OCI-LY7 (cell line): ENCODE data around the gene CYP19A1. TPM values are rescaled to one million over a fixed set of nuclear protein-coding genes. Genes with fewer than 3 reads are reported as not detected.

Experiments used
- BruUV-seq: library from RNA; stranded (reverse); fragments of 400-500 nt; replicated peaks from 2 replicates; lab custom pipeline; 2021; lab: Mats Ljungman, UMichigan
- CTCF ChIA-PET: fragments of 300-600 bp; sonication (Branson Sonifier 250); formaldehyde crosslinking; loops from one replicate; lab custom pipeline; 2022; ENCODE audit warnings: antibody characterized with exemption; ENCODE audit not compliant: unreplicated experiment; lab: Charles Lee
- POLR2A ChIA-PET: fragments of 300-600 bp; sonication (Branson Sonifier 250); formaldehyde crosslinking; loops from one replicate; lab custom pipeline; 2022; ENCODE audit warnings: antibody characterized with exemption; lab: Charles Lee
- DNase-seq: peaks from one replicate; pipeline ENCODE4 v3.0.0-alpha.2; 2015; ENCODE audit warnings: low spot score
- H2AFZ ChIP-seq: fragments of 200-600 bp; sonication (generic), shearing (Covaris generic); 2 replicates; pipeline ENCODE4 v1.6.1; 2014; ENCODE audit warnings: mild to moderate bottlenecking, antibody characterized with exemption, low read length, moderate library complexity
- H3K27ac ChIP-seq: fragments of 200-600 bp; sonication (generic); 2 replicates; pipeline ENCODE4 v1.5.1; 2014; ENCODE audit warnings: mixed run types, low read depth, mild to moderate bottlenecking, moderate library complexity, low read length, inconsistent platforms; ENCODE audit not compliant: poor library complexity, severe bottlenecking
- H3K36me3 ChIP-seq: fragments of 200-600 bp; sonication (generic); 2 replicates; pipeline ENCODE4 v1.6.1; 2014; ENCODE audit warnings: mild to moderate bottlenecking, antibody characterized with exemption, low read length, moderate library complexity, mixed read lengths; ENCODE audit not compliant: insufficient read depth
- H3K4me1 ChIP-seq: fragments of 200-600 bp; sonication (generic); 2 replicates; pipeline ENCODE4 v1.5.1; 2014; ENCODE audit warnings: mild to moderate bottlenecking, low read length; ENCODE audit not compliant: insufficient read depth, poor library complexity, severe bottlenecking
- H3K4me2 ChIP-seq: fragments of 200-600 bp; sonication (generic); 2 replicates; pipeline ENCODE4 v1.6.1; 2014; ENCODE audit warnings: mild to moderate bottlenecking, low read length
- H3K4me3 ChIP-seq: fragments of 200-600 bp; sonication (generic); 2 replicates; pipeline ENCODE4 v1.5.1; 2014; ENCODE audit warnings: mild to moderate bottlenecking, low read depth, low read length; ENCODE audit not compliant: poor library complexity, severe bottlenecking
- H3K79me2 ChIP-seq: fragments of 200-600 bp; sonication (generic); 2 replicates; pipeline ENCODE4 v1.6.1; 2016; ENCODE audit warnings: low read depth, mild to moderate bottlenecking, low read length, moderate library complexity, mixed read lengths; ENCODE audit not compliant: insufficient read depth
- H3K9me2 ChIP-seq: fragments of 200-600 bp; sonication (generic); 2 replicates; pipeline ENCODE4 v1.6.1; 2016; ENCODE audit warnings: mild to moderate bottlenecking, low read length, mixed read lengths; ENCODE audit not compliant: insufficient read depth
- H3K9me3 ChIP-seq: fragments of 200-600 bp; sonication (generic); 2 replicates; pipeline ENCODE4 v1.6.1; 2014; ENCODE audit warnings: mild to moderate bottlenecking, mixed run types, low read length, mixed read lengths
- H4K20me1 ChIP-seq: fragments of 200-600 bp; sonication (generic); 2 replicates; pipeline ENCODE4 v1.6.1; 2014; ENCODE audit warnings: mild to moderate bottlenecking, antibody characterized with exemption, low read length, moderate library complexity, mixed read lengths; ENCODE audit not compliant: insufficient read depth
- EZH2phosphoT487 ChIP-seq: fragments of 200-600 bp; sonication (generic); IDR thresholded peaks from 2 replicates; pipeline ENCODE4 v1.6.1; 2018; ENCODE audit warnings: low read depth, borderline replicate concordance, mild to moderate bottlenecking, mixed run types, antibody characterized with exemption, low read length, moderate library complexity, mixed read lengths
- intact Hi-C: fragments of 100-400 bp; cut with micrococcal nuclease; formaldehyde crosslinking; loops from one replicate; pipeline ENCODE4 v1.10.0; 2022; ENCODE audit not compliant: unreplicated experiment
- total RNA-seq, 2 experiments: library from RNA; depleted of rRNA in 1 of 2; stranded (reverse); fragments of >200 nt in 1 of 2; shearing (Covaris generic) in 1 of 2; gene quantifications; 2 replicates each; pipeline ENCODE4 v1.2.3, GENCODE V29; 2014 to 2022
- TF ChIP-seq, protein P1 (sequence below): fragments of 200-600 bp; sonication (generic); conservative IDR thresholded peaks from 2 replicates; pipeline ENCODE4 v1.5.1; 2014; ENCODE audit warnings: mild to moderate bottlenecking, antibody characterized with exemption, low read length, moderate library complexity, mixed read lengths

CYP19A1 gene
- total RNA-seq, 2 experiments from 2014 or later = 0.13 TPM; not detected in 1

DNA sequence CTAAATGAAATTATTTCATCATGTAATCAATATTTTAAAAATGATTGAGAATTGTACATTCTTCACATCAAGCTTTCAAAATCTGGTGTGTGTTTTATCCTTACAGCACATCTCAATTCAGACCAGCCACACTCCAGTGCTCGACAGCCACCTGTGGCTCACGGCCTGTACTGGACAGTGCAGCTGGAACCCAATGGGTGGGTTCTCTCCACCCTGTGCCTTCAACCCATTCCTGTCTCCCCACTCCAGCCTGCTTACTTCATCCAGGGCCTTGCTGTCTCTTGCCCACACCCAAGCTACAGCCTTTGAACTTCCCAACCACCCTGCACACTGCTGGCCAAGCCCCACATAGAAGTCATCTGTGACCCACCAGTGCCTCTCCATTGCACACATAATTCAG lies 17.6 kb downstream of the CYP19A1 start:
- no peak overlapping the region for H3K27ac ChIP-seq
- no peaks in the 10 kb centered on the region for H4K20me1 ChIP-seq
- no TSS peak for BruUV-seq
- no peaks in the 10 kb centered on the region for H3K9me3 ChIP-seq
- H3K79me2 ChIP-seq = no peaks in the 10 kb centered on the region
- no peaks in the 10 kb centered on the region for H3K4me1 ChIP-seq
- H3K4me3 ChIP-seq = no peak overlapping the region
- no peaks in the 10 kb centered on the region for H3K9me2 ChIP-seq
- TF ChIP-seq, protein P1, sequence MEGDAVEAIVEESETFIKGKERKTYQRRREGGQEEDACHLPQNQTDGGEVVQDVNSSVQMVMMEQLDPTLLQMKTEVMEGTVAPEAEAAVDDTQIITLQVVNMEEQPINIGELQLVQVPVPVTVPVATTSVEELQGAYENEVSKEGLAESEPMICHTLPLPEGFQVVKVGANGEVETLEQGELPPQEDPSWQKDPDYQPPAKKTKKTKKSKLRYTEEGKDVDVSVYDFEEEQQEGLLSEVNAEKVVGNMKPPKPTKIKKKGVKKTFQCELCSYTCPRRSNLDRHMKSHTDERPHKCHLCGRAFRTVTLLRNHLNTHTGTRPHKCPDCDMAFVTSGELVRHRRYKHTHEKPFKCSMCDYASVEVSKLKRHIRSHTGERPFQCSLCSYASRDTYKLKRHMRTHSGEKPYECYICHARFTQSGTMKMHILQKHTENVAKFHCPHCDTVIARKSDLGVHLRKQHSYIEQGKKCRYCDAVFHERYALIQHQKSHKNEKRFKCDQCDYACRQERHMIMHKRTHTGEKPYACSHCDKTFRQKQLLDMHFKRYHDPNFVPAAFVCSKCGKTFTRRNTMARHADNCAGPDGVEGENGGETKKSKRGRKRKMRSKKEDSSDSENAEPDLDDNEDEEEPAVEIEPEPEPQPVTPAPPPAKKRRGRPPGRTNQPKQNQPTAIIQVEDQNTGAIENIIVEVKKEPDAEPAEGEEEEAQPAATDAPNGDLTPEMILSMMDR = no peak
- TF ChIP-seq EZH2phosphoT487 = no peak
- intact Hi-C loops = no loop called here
- no peak overlapping the region for H2AFZ ChIP-seq
- no peaks in the 10 kb centered on the region for H3K36me3 ChIP-seq
- DNase-seq = no peak
- no peak overlapping the region for H3K4me2 ChIP-seq
- ChIA-PET CTCF (no interaction called here), POLR2A (no interaction called here)

DNA sequence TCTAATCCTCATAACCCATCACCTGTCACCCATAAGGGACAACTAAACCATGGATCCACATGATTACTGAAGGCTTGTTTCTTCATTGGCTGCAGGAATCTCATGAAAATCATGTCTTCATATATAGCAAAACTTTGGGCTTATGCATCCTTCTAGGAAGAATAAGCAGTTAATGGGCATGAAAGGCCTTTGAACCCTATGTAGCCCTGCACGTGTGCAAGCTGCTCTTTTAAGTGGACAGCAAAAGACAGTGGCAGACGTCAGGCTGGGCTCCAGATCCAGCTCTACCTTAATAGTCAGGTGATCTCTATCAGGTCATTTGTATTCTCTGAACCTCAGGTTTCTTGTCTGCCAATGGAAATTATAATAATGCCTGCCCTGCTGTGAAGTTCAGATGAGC lies 18.9 kb downstream of the CYP19A1 start:
- no TSS peak for BruUV-seq
- POLR2A ChIA-PET = no interaction called here

More for the DNA sequence above, 18.9 kb downstream of the CYP19A1 start:
- CTCF ChIA-PET = no interaction called here
- Histone ChIP-seq H4K20me1 (no peaks in the 10 kb centered on the region), H3K27ac (no peak overlapping the region), H3K36me3 (no peaks in the 10 kb centered on the region), H3K9me2 (no peaks in the 10 kb centered on the region), H3K9me3 (no peaks in the 10 kb centered on the region), H3K4me2 (no peak overlapping the region), H2AFZ (no peak overlapping the region), H3K4me3 (no peak overlapping the region), H3K4me1 (no peaks in the 10 kb centered on the region), H3K79me2 (no peaks in the 10 kb centered on the region)
- intact Hi-C loops = no loop called here
- TF ChIP-seq, protein P1 = no peak
- no peak for TF ChIP-seq EZH2phosphoT487
- no peak for DNase-seq
